A204.1 (cell line): ENCODE measurements around the gene ASPDH.

Source experiments
- FAIRE-seq: peaks from 2 replicates; lab custom pipeline; 2012; peaks lifted over from hg19 to GRCh38; lab: Jason Lieb, UNC

ASPDH gene

DNA sequence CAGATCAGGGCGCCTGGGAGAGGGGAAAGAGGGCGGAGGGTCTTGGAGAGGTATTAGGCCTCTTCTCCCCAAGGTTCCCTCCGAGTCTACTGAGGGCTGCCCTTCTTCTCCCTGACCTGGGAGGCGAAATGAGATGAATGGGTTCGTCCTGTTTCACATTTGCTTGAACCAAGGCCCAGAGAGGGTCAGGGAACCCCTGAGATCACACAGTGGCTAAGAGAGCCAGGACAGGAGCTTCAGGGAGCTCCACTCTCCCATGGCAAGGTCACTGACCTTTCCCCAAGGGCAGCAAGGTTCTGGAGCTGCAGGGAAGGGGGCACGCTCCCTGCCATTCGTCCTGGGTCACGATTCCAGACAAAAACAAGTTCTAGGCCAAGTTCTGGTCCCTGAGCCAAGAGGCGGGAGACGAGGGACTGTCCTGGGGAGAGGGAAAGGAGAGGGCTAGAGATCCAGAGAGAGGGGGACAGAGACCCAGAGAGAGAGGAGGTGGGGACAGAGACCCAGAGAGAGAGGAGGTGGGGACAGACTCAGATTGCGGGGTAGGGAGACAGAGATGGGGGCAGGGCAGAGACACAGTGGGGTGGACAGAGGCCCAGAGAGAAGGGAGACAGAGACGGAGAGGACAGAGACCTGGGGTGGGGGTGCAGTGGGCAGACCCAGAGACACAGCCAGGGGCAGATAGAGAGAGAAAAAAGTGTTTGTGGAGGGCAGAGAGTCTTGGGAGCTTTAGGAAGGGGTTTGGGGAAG is 541 bp downstream of the ASPDH start:
- FAIRE-seq = no peak

GRCh38 chr19:50512112-50512998 is 1.4 kb downstream of the ASPDH start:
- no peak for FAIRE-seq

- peak; percentile 99 for FAIRE-seq
Observed at GRCh38 chr19:50511069-50511822, 2.5 kb downstream of the ASPDH start, which contains the start of gene JOSD2. Gene JOSD2 (minus strand): TSS chr19:50511191. CDS start chr19:50510431, 760 bp downstream.

DNA sequence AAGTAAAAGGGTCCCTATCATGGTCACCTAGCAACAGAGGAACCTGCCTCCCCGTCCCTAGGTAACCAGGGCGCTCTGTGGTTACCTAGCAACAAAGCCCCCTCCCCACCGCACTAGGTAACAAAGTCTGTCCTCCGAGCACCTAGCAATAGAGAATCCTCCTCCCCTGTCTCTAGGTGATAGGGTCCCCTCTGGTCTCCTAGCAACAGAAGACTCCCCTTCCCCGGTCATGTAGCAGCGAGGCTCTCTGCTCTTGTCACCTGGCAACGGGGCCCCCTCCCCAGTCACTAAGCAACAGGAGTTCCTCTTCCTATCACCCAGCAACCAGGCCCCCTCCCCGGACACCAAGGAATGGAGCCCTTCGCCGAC is 3.0 kb downstream of the ASPDH start:
- no peak for FAIRE-seq

DNA sequence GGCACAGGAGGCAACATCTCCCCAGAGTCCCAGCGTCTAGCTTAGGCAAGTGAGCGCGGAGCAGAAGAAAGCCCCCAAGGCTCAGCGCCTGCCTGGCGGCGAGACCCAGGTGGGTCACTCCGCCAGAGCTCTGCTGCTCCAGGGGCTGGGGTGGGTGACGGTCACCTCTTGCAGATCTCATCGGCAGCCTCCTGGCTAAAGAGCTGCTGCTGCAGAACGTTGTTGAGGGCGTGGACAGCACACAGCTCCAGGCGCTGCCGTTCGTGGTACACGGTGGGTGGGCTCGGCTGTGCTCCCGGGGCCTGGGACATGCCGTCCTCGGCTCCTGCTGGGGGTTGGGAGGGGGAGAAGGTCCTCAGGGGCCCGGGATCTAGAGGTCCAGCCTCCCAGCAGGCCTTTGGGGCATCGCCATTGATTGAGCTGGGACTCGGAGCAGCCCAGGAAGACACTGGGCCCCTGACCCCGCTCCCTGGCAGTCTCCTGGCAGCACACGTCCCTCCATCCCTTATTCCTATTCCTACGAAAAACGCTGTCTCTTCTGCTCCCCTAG is 3.5 kb downstream of the ASPDH start:
- no peak for FAIRE-seq

- no peak for FAIRE-seq
Observed at GRCh38 chr19:50509366-50509765, 4.3 kb downstream of the ASPDH start.

GRCh38 chr19:50508843-50509190 is 4.9 kb downstream of the ASPDH start:
- no peak for FAIRE-seq

- no peak for FAIRE-seq
Observed at GRCh38 chr19:50507376-50507775, 6.3 kb downstream of the ASPDH start.

DNA sequence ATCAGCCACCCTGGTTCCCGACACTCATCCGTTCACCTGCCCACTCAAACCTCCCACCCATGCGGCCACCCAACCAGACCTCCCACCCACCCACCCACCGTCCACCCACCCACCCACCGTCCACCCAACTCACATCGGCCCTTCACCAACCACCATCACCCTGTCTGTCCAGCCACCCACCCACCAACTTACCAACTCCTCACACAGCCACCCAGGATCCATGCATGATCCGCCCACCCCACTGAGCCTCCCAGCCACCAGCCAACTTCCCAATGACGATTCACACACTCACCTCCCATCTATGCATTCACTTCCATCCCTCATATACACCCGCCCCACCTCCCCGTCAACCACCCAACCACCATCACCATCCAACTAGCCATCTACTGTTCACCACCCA is 7.0 kb downstream of the ASPDH start:
- FAIRE-seq = no peak

GRCh38 chr19:50505856-50506611 is 7.7 kb downstream of the ASPDH start:
- no peak for FAIRE-seq

DNA sequence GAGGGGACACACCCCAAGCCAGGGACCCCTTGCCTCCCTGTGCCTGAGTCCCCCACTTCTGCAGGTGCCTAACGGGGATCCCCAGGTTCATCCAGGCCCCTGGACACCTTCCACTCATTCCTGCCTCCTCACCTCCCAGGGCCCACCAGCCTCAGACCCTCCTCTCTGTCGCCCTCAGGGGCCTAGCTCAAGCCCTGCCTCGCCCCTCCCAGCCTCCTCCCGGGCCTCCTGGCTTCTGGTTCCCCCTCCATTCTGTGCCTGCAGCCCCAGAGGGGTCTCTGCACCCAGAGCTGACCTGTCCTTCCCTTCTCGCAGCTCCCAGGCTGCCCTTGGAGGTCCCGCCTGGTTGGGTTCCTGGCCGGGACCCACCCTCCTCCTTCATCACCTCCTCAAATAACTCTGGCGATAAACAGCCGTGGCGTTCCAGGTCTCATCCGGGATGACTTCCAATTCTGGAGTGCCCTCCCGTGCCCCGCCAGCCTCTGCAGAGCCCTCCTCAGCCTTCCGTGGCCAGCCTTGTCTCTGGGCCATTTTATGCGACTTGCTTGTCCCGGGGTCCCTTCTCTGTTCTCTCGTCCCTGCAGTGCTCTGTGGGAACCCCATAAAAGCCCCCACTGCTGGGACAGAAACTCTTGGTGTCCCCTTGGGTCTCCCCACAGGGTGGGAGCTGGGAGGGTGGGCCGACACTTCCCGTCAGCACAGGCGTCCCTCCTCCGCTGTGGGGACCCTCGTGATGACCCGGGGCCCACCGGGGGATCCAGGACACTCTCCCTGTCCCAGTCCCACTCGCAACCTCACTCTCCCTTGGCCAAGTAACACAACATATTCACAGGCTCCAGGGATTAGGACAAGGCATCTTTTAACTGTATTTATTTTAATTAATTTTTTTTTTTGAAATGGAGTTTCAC is 11.9 kb downstream of the ASPDH start:
- FAIRE-seq = no peak

DNA sequence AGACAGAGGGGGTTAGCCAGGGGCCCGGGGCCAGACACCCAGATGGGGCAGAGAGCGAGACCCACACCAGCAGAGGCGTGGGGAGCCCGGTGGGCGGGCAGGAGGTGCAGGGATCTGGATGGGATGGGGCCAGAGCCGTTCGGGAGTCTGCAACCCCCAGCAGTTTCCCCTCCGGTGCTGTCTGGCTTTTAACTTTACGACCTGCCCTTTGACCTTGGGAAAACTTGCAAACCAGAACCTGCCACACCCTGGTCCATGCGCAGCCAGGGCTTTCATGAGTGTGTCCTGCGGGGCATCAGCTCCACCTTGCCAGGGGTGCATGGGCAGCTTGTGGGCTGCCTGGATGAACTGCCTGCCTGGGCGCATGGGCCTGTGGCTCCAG is 12.5 kb downstream of the ASPDH start:
- FAIRE-seq = no peak

GRCh38 chr19:50500753-50501151 is 13.0 kb downstream of the ASPDH start:
- no peak for FAIRE-seq

DNA sequence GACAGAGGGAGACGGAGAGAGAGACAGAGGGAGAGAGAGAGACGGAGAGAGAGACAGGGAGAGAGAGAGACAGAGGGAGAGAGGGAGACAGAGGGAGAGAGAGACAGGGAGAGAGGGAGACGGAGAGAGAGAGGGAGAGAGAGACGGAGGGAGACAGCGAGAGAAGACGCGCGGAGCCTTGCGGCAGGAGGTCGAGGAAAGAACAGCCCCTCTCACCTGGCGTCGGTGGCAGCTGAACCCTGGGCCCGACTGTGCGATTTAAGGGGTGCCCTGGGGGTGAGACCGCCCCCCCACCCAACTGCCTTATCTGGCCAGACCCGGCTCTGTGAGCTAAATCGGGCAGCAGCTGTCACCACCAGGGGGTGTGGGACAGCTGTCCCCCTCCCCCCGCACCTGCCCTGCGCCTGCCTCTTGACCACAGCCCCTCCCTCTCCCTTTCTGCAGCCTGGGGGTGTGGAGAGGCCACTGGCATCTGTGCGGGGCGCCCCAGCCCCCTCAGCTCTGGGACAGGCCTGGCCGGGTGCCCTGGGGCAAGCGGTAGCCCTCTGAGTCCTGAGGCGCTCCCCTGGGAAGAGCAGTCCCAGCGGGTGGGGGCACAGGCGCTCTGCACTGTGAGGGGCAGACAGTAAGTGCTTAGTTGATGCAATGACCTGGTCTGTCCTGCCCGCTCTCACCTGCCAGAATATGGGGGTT is 13.5 kb downstream of the ASPDH start:
- no peak for FAIRE-seq

GRCh38 chr19:50498219-50499056 is 15.3 kb downstream of the ASPDH start:
- FAIRE-seq = no peak

DNA sequence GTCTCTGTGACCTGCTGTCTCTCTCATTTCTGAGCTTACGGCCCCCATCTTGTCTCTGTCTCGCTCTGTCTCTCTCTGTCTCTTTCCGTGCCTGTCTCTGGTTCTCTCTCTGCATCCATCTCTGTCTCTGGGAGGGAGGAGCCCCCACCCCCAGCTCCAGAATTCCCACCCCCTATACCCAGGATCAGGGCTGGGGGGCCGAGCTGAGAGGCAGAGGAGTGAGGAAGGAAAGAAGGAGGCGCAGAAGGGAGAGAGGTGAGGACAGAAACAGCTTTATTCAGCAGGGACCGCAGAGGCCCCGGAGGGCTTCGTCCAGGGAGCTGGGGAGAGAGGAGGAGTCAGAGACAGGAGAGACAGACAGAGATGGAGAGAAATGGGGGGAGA is 16.7 kb downstream of the ASPDH start:
- FAIRE-seq = no peak

GRCh38 chr19:50496189-50497021 is 17.3 kb downstream of the ASPDH start:
- no peak for FAIRE-seq

- FAIRE-seq = no peak
Observed at GRCh38 chr19:50495020-50495531, 18.6 kb downstream of the ASPDH start.
